NB4 (cell line): ENCODE measurements around the gene KDM1B.

Experiments used
- DNase-seq: peaks from one replicate; pipeline ENCODE4 v3.0.0; 2010; ENCODE audit warnings: low read depth
- H3K4me3 ChIP-seq: one replicate; pipeline ENCODE4 v1.5.1; 2011; ENCODE audit warnings: mild to moderate bottlenecking, low read depth, low read length, moderate library complexity
- MAX ChIP-seq: IDR thresholded peaks from 2 replicates; pipeline ENCODE4 v1.6.1; 2011; ENCODE audit warnings: low read depth, low read length
- MYC ChIP-seq: IDR thresholded peaks from 2 replicates; pipeline ENCODE4 v1.6.1; 2011; ENCODE audit warnings: low read depth, low read length
- POLR2A ChIP-seq: IDR thresholded peaks from 2 replicates; pipeline ENCODE4 v1.6.1; 2011; ENCODE audit warnings: mild to moderate bottlenecking; ENCODE audit not compliant: insufficient read length; ENCODE audit errors: extremely low read depth
- TF ChIP-seq, protein P1 (sequence below): IDR thresholded peaks from one replicate; pipeline ENCODE4 v1.5.1; 2012; ENCODE audit warnings: low read depth, low read length

Gene KDM1B

GRCh38 chr6:18119236-18119635, 36.0 kb upstream of the KDM1B start:
- H3K4me3 ChIP-seq, result no peak overlapping the region
- DNase-seq, result no peak
- TF ChIP-seq MYC (no peak), POLR2A (no peak), MAX (no peak)
- TF ChIP-seq, protein P1, sequence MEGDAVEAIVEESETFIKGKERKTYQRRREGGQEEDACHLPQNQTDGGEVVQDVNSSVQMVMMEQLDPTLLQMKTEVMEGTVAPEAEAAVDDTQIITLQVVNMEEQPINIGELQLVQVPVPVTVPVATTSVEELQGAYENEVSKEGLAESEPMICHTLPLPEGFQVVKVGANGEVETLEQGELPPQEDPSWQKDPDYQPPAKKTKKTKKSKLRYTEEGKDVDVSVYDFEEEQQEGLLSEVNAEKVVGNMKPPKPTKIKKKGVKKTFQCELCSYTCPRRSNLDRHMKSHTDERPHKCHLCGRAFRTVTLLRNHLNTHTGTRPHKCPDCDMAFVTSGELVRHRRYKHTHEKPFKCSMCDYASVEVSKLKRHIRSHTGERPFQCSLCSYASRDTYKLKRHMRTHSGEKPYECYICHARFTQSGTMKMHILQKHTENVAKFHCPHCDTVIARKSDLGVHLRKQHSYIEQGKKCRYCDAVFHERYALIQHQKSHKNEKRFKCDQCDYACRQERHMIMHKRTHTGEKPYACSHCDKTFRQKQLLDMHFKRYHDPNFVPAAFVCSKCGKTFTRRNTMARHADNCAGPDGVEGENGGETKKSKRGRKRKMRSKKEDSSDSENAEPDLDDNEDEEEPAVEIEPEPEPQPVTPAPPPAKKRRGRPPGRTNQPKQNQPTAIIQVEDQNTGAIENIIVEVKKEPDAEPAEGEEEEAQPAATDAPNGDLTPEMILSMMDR, result no peak

DNA sequence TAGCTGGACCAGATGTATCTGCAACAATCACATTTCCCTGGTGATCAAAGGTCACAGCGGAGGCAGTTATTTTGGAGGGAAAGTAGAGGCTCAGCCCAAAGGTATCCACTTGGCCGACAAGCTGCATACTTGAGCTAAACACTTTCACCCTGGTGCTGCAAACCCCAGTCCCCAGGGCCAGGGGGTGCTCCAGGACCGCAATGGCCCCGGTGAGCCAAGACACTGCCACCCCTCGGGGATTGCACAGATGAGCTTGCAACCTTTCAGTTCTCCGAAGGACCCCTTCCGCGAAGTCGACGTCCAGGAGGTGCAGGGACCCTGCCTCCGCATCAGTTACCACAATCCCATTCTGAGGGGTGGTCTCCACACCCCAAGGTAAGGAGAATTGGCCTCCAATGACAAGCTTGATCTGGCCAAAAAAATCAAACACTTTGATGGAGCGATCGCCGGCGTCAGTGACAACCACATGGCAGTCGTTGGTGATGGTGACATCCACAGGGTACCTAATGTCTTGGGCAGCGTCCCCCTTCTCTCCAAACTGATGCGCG, 33.6 kb upstream of the KDM1B start:
- no peak for TF ChIP-seq POLR2A
- TF ChIP-seq MYC, result no peak
- no peak for TF ChIP-seq MAX
- TF ChIP-seq, protein P1, result peak; percentile 26
- peak; percentile 38 for DNase-seq
- no peak overlapping the region for H3K4me3 ChIP-seq

GRCh38 chr6:18122128-18123093, 32.8 kb upstream of the KDM1B start, which contains the start of gene NHLRC1:
TSS of gene NHLRC1 (minus strand) at chr6:18122677. CDS start at chr6:18122606, 71 bp downstream.
- TF ChIP-seq, protein P1, result peak; percentile 45
- no peak for TF ChIP-seq POLR2A
- DNase-seq, result peak; percentile 61
- no peak within 1 kb of the TSS for H3K4me3 ChIP-seq

DNA sequence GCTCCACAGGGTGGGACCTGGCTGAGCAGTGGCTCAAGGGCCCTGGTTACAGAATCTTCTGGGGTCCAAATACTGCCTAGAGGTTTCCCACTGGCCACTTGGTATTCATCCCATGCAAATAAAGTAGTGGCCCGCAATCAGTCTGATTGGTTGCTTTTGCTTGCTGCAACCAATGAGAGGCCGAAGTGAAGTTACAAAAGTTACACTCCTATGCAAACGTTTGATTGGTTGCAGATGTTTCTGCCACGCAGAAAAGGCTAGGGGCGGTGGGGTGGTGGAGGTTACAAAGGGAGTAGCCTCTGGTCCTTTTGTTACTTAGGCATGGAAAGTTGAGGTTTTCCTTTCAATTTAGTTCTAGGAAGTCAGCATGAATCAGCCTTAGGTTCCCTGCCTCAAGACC, 29.1 kb upstream of the KDM1B start:
- DNase-seq, result no peak
- TF ChIP-seq MAX (no peak), POLR2A (no peak), MYC (no peak)
- TF ChIP-seq, protein P1, result no peak

GRCh38 chr6:18132346-18132745, 22.9 kb upstream of the KDM1B start:
- no peak for DNase-seq
- no peak for TF ChIP-seq POLR2A
- no peak for TF ChIP-seq MAX
- TF ChIP-seq, protein P1, result no peak
- TF ChIP-seq MYC, result no peak

More for the DNA sequence above, 29.1 kb upstream of the KDM1B start:
- no peak overlapping the region for H3K4me3 ChIP-seq

More at GRCh38 chr6:18132346-18132745, 22.9 kb upstream of the KDM1B start:
- no peak overlapping the region for H3K4me3 ChIP-seq
